Mesothelial cell of epicardium (in vitro differentiated cells): ENCODE results near the gene ARL15. TPM values are rescaled to one million over a fixed set of nuclear protein-coding genes. Genes with fewer than 3 reads are reported as not detected.

Experiments
- DNase-seq, 2 experiments: peaks; one replicate each; pipeline ENCODE4 v3.0.0; 2021; ENCODE audit warnings: low spot score in 2 of 2; ENCODE audit not compliant: unreplicated experiment in 2 of 2
- H3K27ac Mint-ChIP-seq: 2 replicates; pipeline ENCODE4 v1.8.0; 2021; ENCODE audit warnings: mixed read lengths
- H3K27me3 Mint-ChIP-seq: 2 replicates; pipeline ENCODE4 v1.8.0; 2021; ENCODE audit warnings: low read depth, mixed read lengths
- H3K36me3 Mint-ChIP-seq: 2 replicates; pipeline ENCODE4 v1.8.0; 2021; ENCODE audit warnings: mixed read lengths
- H3K4me1 Mint-ChIP-seq: 2 replicates; pipeline ENCODE4 v1.8.0; 2021; ENCODE audit warnings: mixed read lengths
- H3K4me3 Mint-ChIP-seq: 2 replicates; pipeline ENCODE4 v1.8.0; 2021; ENCODE audit warnings: mild to moderate bottlenecking, moderate library complexity, mixed read lengths
- H3K9me3 Mint-ChIP-seq: 2 replicates; pipeline ENCODE4 v1.8.0; 2021; ENCODE audit warnings: mixed read lengths
- total RNA-seq: library from RNA; stranded (reverse); gene quantifications from 3 replicates; pipeline ENCODE4 v1.2.1, GENCODE V29; 2021
- TF ChIP-seq, protein P1 (sequence below): fragments of 200-600 bp; sonication (generic); IDR thresholded peaks from one replicate; pipeline ENCODE4 v1.5.0; 2021; ENCODE audit warnings: antibody characterized with exemption; ENCODE audit not compliant: unreplicated experiment

Gene ARL15
- total RNA-seq, 1 donor from 2014 or later = 24.8 TPM

GRCh38 chr5:54176066-54176830, 134.1 kb downstream of the ARL15 start:
- TF ChIP-seq, protein P1, sequence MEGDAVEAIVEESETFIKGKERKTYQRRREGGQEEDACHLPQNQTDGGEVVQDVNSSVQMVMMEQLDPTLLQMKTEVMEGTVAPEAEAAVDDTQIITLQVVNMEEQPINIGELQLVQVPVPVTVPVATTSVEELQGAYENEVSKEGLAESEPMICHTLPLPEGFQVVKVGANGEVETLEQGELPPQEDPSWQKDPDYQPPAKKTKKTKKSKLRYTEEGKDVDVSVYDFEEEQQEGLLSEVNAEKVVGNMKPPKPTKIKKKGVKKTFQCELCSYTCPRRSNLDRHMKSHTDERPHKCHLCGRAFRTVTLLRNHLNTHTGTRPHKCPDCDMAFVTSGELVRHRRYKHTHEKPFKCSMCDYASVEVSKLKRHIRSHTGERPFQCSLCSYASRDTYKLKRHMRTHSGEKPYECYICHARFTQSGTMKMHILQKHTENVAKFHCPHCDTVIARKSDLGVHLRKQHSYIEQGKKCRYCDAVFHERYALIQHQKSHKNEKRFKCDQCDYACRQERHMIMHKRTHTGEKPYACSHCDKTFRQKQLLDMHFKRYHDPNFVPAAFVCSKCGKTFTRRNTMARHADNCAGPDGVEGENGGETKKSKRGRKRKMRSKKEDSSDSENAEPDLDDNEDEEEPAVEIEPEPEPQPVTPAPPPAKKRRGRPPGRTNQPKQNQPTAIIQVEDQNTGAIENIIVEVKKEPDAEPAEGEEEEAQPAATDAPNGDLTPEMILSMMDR = no peak
- Mint-ChIP-seq H3K4me3 (no peak overlapping the region), H3K27ac (no peak overlapping the region), H3K9me3 (peaks cover 4% of the 10 kb centered on the region), H3K36me3 (peaks cover under 1% of the 10 kb centered on the region), H3K4me1 (peaks cover 17% of the 10 kb centered on the region), H3K27me3 (no peaks in the 10 kb centered on the region)
- no peak for DNase-seq

DNA sequence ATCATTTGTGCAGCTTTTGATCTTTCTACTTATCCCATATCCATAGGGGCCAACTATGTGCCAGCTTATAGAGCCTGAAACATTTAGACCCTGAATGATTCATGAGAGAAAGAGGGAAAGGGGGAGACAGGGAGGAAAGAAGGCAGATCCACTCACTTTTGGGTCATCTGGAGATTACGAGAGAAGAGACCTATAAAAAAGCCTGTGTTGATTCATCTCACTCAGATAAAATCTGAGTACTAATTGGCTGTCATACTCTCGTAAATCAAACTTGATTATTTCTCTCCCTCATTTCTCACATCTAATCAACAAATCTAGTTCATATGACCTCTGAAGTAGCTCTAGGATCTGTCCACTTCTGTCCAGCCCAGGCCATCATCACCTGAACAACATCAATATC, 137.1 kb downstream of the ARL15 start:
- Mint-ChIP-seq H3K27ac (no peak overlapping the region), H3K27me3 (peaks cover 2% of the 10 kb centered on the region), H3K4me1 (peaks cover 6% of the 10 kb centered on the region), H3K9me3 (peaks cover 4% of the 10 kb centered on the region), H3K4me3 (no peak overlapping the region), H3K36me3 (peaks cover 2% of the 10 kb centered on the region)
- TF ChIP-seq, protein P1 = no peak
- no peak for DNase-seq

GRCh38 chr5:54171645-54172384, 138.6 kb downstream of the ARL15 start:
- TF ChIP-seq, protein P1 = no peak
- no peak for DNase-seq
- H3K27me3 Mint-ChIP-seq = peaks cover 2% of the 10 kb centered on the region
- H3K36me3 Mint-ChIP-seq = peaks cover 4% of the 10 kb centered on the region
- H3K4me1 Mint-ChIP-seq = peaks cover 9% of the 10 kb centered on the region
- no peak overlapping the region for H3K4me3 Mint-ChIP-seq
- H3K27ac Mint-ChIP-seq = no peak overlapping the region
- peaks cover 4% of the 10 kb centered on the region for H3K9me3 Mint-ChIP-seq

GRCh38 chr5:54165687-54166086, 144.7 kb downstream of the ARL15 start:
- peaks cover 17% of the 10 kb centered on the region for H3K9me3 Mint-ChIP-seq
- no peak for DNase-seq
- H3K4me3 Mint-ChIP-seq = no peak overlapping the region
- peaks cover 22% of the 10 kb centered on the region for H3K36me3 Mint-ChIP-seq
- peaks cover 2% of the 10 kb centered on the region for H3K27me3 Mint-ChIP-seq
- peaks cover 7% of the 10 kb centered on the region for H3K4me1 Mint-ChIP-seq
- TF ChIP-seq, protein P1 = no peak
- no peak overlapping the region for H3K27ac Mint-ChIP-seq

- H3K9me3 Mint-ChIP-seq = peaks cover 17% of the 10 kb centered on the region
- H3K27me3 Mint-ChIP-seq = no peaks in the 10 kb centered on the region
- H3K36me3 Mint-ChIP-seq = peaks cover 19% of the 10 kb centered on the region
- TF ChIP-seq, protein P1 = no peak
- no peak overlapping the region for H3K27ac Mint-ChIP-seq
- no peak overlapping the region for H3K4me3 Mint-ChIP-seq
- peaks cover 17% of the 10 kb centered on the region for H3K4me1 Mint-ChIP-seq
- DNase-seq = no peak
Measured at GRCh38 chr5:54162184-54162583, 148.2 kb downstream of the ARL15 start.
